Fibroblast of pulmonary artery (primary cell): ENCODE results near the gene WNT2.

Experiments used
- DNase-seq: peaks from one replicate; pipeline ENCODE4 v3.0.0-alpha.2; 2010; ENCODE audit warnings: low read depth
- H3K4me3 ChIP-seq: replicated peaks from 2 replicates; pipeline ENCODE4 v1.5.1; 2011; ENCODE audit warnings: low read depth, mild to moderate bottlenecking, control low read depth, low read length, moderate library complexity
- CTCF ChIP-seq: IDR thresholded peaks from 2 replicates; pipeline ENCODE4 v1.5.1; 2011; ENCODE audit warnings: mild to moderate bottlenecking, control low read depth, low read length, inconsistent platforms; ENCODE audit errors: missing control alignments

WNT2 gene

GRCh38 chr7:117322741-117323304 lies at the start of gene WNT2:
Gene WNT2 (minus strand): TSS chr7:117323058. CDS start chr7:117322989, 69 bp downstream.
- peak; percentile 8 for DNase-seq
- TF ChIP-seq CTCF = no peak
- peak within 1 kb of the TSS; percentile 48 for H3K4me3 ChIP-seq

GRCh38 chr7:117372073-117372472 lies 49.2 kb upstream of the WNT2 start:
- no peak for DNase-seq
- H3K4me3 ChIP-seq = no peak overlapping the region
- TF ChIP-seq CTCF = no peak

GRCh38 chr7:117364339-117365080 lies 41.7 kb upstream of the WNT2 start:
- DNase-seq = no peak
- no peak overlapping the region for H3K4me3 ChIP-seq
- no peak for TF ChIP-seq CTCF

- no peak overlapping the region for H3K4me3 ChIP-seq
- no peak for TF ChIP-seq CTCF
- DNase-seq = no peak
These were observed 39.5 kb upstream of the WNT2 start for GRCh38 chr7:117362294-117362888.

- DNase-seq = no peak
- H3K4me3 ChIP-seq = no peak overlapping the region
- TF ChIP-seq CTCF = no peak
These were observed 27.2 kb upstream of the WNT2 start for GRCh38 chr7:117350027-117350426.

GRCh38 chr7:117349570-117349969 lies 26.7 kb upstream of the WNT2 start:
- no peak overlapping the region for H3K4me3 ChIP-seq
- TF ChIP-seq CTCF = no peak

More at GRCh38 chr7:117349570-117349969, 26.7 kb upstream of the WNT2 start:
- DNase-seq = no peak
